GM12874 (cell line): ENCODE results near the gene RPE.

ENCODE experiments used
- TF ChIP-seq, protein P1 (sequence below): IDR thresholded peaks from 2 replicates; pipeline ENCODE4 v1.5.1; 2011; ENCODE audit warnings: low read depth, mild to moderate bottlenecking, control low read depth, low read length, moderate library complexity; ENCODE audit not compliant: insufficient read depth

Gene RPE

DNA sequence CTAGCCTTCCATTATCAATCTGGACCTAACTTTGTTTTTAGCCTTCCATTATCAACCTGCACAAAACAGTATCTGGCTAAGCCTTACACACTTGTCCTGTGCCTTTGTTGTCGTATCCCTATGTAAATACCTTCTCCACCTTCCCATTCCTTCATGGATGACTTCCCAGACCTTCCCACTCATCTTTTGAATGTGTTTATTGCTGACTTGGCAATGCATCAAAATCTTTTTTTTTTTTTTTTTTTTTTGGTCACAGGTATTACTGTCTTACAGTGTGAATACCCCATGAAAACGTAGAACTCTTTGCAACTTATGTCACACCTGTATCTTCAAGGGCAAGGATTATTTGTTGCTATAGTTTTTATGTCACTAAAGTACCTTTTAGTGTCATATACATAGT is 25.7 kb downstream of the RPE start:
- TF ChIP-seq, protein P1, sequence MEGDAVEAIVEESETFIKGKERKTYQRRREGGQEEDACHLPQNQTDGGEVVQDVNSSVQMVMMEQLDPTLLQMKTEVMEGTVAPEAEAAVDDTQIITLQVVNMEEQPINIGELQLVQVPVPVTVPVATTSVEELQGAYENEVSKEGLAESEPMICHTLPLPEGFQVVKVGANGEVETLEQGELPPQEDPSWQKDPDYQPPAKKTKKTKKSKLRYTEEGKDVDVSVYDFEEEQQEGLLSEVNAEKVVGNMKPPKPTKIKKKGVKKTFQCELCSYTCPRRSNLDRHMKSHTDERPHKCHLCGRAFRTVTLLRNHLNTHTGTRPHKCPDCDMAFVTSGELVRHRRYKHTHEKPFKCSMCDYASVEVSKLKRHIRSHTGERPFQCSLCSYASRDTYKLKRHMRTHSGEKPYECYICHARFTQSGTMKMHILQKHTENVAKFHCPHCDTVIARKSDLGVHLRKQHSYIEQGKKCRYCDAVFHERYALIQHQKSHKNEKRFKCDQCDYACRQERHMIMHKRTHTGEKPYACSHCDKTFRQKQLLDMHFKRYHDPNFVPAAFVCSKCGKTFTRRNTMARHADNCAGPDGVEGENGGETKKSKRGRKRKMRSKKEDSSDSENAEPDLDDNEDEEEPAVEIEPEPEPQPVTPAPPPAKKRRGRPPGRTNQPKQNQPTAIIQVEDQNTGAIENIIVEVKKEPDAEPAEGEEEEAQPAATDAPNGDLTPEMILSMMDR, result no peak

DNA sequence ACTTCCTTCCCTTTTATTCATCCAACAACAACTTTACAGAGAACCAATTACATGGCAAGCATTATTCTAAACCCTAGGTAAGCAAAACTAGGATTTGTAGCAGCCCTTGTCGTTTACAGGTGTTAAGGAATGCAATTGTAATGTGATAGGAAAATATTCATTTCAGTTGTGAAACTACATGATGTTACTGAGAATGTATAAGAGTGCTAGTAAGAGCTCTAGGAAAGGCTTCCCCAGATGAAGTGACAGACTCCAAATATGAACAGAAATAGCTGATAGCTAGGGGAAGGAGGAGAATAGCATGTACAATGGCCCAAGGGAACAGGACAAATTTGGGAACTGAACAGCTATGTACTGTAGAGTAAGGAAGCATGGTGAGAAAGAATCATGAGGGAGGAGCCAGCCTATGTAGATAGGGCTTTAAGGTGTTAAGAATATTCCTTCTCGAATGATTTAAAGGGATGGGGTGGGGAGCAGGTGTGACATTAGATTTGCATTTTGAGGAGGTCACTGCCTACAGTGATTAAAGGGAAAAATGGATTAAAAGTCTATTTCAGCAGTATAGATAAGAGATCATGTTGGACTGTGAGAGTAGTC is 31.7 kb downstream of the RPE start:
- TF ChIP-seq, protein P1, result no peak

DNA sequence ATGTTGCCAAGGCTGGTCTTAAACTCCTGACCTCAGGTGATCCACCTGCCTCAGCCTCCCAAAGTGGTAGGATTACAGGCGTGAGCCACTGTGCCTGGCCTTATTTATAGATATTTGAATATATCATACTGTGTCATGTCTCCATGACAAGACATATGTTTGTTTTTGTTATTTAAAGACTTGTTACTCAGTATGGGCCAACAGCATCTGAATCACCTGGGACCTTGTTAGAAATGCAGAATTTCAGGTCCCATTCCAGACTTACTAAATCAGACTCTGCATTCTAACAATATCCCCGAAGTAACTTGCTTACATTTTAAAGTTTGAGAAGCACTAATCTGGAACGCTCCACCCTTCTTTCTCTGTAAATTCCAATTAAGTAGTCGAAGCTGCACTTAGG is 33.2 kb downstream of the RPE start:
- TF ChIP-seq, protein P1, result no peak

DNA sequence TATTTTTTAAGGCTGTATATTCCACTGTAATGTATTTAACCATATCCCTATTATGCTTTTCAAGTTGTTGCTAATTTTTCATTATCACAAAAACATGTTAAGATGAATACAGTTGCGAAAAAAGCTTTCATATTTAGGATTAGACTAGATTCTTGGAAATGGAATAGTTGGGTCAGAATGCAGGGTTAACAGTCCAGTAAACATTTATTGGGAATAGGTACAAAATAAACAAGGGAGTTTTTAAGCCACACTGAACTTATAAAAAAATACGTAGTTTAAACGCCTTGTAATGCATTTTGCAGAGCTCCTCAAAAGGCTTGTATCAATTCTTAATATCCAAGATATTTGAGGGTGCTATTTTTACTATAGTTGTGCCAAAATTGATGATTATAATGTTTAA is 35.6 kb downstream of the RPE start:
- TF ChIP-seq, protein P1, result no peak

DNA sequence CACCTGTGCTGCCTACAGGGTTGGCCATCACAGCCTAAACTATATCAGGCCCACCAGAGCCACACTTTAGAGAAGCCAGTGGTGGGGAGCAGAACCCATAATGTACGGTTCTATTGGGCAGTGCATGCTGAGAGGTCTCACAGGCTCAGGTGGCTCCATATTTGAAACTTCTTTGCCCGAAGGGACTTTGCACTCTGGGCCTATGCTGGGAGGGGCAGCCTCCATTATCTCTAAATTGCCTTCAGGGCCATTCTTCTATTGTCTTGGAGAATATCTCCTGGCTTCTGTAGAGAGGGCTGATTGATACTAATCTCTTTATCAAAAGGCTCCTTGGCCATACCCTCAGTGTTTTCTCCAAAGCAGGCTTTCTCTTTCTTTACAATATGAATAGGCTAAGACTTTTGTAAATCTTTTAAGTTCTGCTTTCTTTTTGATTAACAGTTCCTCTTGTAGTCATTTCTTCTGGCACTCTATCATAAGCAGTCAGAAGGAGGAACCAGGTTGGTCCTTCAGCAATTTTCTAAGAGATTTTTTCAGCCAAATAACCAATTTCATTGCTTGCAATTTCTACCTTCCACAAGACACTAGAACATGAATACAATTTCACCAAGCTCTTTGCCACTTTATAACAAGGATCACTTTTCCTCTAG is 44.5 kb downstream of the RPE start:
- TF ChIP-seq, protein P1, result no peak

DNA sequence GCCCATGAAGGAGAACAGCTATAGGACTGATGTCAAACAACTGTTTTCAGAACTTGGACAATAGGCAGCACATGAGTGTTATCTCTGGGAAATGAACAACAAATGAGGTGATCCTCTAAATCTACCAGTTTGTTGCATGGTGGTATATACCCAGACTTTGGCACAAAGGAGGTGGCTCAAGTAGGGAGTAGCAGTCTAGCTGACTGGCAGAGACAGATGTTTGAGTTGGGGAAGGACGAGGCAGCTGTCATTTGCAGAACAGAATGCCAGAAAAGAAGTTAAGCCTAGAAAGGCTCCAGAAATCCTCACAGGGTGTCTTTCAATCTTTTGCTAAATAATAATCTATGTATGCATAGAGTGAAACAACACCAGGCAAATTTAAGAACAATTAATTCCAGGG is 47.4 kb downstream of the RPE start:
- TF ChIP-seq, protein P1, result no peak

DNA sequence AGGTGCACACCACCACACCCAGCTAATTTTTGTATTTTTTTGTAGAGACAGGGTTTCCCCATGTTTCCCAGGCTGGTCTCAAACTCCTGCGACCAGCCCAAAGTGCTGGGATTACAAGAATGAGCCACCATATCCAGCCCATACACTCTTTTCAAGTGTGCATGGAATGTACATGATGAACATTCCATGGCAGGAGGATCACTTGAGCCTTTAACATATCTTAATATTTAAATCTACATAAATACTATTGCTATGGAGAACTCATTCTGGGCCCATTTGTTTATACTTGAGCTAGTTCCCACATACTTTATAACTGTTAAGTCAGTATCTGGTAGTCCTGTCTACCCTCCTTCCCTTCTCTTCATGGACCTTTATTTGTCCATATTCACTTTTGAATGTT is 48.4 kb downstream of the RPE start:
- TF ChIP-seq, protein P1, result no peak
